Measurements from ENCODE around the gene GRAP2. TPM values are rescaled to one million over a fixed set of nuclear protein-coding genes. Genes with fewer than 3 reads are reported as not detected.

Gene GRAP2
- total RNA-seq, 1 donor from 2014 or later: not detected

DNA sequence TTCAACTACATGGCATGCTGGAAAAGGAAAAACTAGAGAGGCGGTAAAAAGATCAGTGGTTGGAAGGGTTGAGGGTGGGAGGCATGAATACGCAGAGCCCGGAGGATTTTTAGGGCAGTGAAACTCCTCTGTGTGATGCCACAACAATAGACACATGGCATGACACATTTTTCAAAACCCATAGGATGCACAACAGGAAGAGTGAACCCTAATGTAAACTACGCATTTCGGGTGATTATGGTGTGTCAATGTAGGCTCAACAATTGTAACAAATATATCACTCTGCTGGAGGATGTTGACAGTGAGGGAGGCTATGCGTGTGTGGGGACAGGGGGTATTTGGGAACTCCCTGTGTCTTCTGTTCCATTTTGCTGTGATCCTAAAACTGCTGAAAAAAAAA, 78.2 kb downstream of the GRAP2 start:
- intact Hi-C loops (cut with DNase I): no loop called here
- no peaks in the 10 kb centered on the region for H3K36me3 ChIP-seq
- H3K9me3 ChIP-seq: no peaks in the 10 kb centered on the region
- H3K27ac ChIP-seq: no peak overlapping the region
- H3K4me1 ChIP-seq: no peaks in the 10 kb centered on the region
- DNase-seq (ENCODE audit: low spot score in 2 of 2): no peak
- no peaks in the 10 kb centered on the region for H3K27me3 ChIP-seq
- TF ChIP-seq, protein P1, sequence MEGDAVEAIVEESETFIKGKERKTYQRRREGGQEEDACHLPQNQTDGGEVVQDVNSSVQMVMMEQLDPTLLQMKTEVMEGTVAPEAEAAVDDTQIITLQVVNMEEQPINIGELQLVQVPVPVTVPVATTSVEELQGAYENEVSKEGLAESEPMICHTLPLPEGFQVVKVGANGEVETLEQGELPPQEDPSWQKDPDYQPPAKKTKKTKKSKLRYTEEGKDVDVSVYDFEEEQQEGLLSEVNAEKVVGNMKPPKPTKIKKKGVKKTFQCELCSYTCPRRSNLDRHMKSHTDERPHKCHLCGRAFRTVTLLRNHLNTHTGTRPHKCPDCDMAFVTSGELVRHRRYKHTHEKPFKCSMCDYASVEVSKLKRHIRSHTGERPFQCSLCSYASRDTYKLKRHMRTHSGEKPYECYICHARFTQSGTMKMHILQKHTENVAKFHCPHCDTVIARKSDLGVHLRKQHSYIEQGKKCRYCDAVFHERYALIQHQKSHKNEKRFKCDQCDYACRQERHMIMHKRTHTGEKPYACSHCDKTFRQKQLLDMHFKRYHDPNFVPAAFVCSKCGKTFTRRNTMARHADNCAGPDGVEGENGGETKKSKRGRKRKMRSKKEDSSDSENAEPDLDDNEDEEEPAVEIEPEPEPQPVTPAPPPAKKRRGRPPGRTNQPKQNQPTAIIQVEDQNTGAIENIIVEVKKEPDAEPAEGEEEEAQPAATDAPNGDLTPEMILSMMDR (IDR thresholded peaks at IDR 0.05): no peak
- H3K4me3 ChIP-seq: no peak overlapping the region

- TF ChIP-seq, protein P1 (IDR thresholded peaks at IDR 0.05): no peak
- intact Hi-C loops (cut with DNase I): no loop called here
Measured at GRCh38 chr22:39979458-39979857, 78.6 kb downstream of the GRAP2 start.

DNA sequence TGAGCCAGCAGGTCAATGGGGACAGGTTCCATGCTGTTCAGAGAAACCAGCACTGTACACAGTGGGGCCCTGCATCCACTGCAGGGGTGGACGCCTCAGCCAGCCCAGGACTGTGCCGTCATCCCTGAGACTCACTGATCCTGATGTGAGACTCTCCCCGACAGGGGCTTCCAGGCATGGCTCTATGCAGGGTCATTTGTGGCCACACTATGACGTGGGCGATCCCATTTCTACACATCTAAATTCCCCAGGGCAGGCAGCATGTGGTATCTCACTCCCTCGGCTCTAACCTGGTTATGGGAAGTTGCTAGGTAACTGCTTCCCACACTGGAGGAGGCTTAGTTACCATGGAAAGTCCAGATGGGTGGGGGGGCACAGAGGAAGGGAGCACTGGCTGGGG, 79.7 kb downstream of the GRAP2 start:
- no peak for DNase-seq (ENCODE audit: low spot score in 2 of 2)
- H3K9me3 ChIP-seq: no peaks in the 10 kb centered on the region
- no peak overlapping the region for H3K4me3 ChIP-seq
- H3K4me1 ChIP-seq: no peaks in the 10 kb centered on the region
- intact Hi-C loops (cut with DNase I): no loop called here
- H3K27me3 ChIP-seq: no peaks in the 10 kb centered on the region
- H3K36me3 ChIP-seq: no peaks in the 10 kb centered on the region
- TF ChIP-seq, protein P1 (IDR thresholded peaks at IDR 0.05): no peak
- no peak overlapping the region for H3K27ac ChIP-seq

More at GRCh38 chr22:39979458-39979857, 78.6 kb downstream of the GRAP2 start:
- no peaks in the 10 kb centered on the region for H3K9me3 ChIP-seq
- H3K4me1 ChIP-seq: no peaks in the 10 kb centered on the region
- no peak overlapping the region for H3K27ac ChIP-seq
- no peaks in the 10 kb centered on the region for H3K27me3 ChIP-seq
- H3K4me3 ChIP-seq: no peak overlapping the region
- no peak for DNase-seq (ENCODE audit: low spot score in 2 of 2)
- no peaks in the 10 kb centered on the region for H3K36me3 ChIP-seq

GRCh38 chr22:39983346-39983745, 82.5 kb downstream of the GRAP2 start:
- H3K4me1 ChIP-seq: no peaks in the 10 kb centered on the region
- no peaks in the 10 kb centered on the region for H3K9me3 ChIP-seq
- H3K4me3 ChIP-seq: no peak overlapping the region
- no peak overlapping the region for H3K27ac ChIP-seq
- intact Hi-C loops (cut with DNase I): no loop called here
- H3K36me3 ChIP-seq: no peaks in the 10 kb centered on the region
- no peak for DNase-seq (ENCODE audit: low spot score in 2 of 2)
- TF ChIP-seq, protein P1 (IDR thresholded peaks at IDR 0.05): no peak
- H3K27me3 ChIP-seq: no peaks in the 10 kb centered on the region

GRCh38 chr22:39984006-39984405, 83.1 kb downstream of the GRAP2 start:
- no peaks in the 10 kb centered on the region for H3K36me3 ChIP-seq
- no peaks in the 10 kb centered on the region for H3K4me1 ChIP-seq
- no peaks in the 10 kb centered on the region for H3K27me3 ChIP-seq
- no peak overlapping the region for H3K27ac ChIP-seq
- no peak overlapping the region for H3K4me3 ChIP-seq
- H3K9me3 ChIP-seq: no peaks in the 10 kb centered on the region
- intact Hi-C loops (cut with DNase I): no loop called here
- TF ChIP-seq, protein P1 (IDR thresholded peaks at IDR 0.05): no peak
- DNase-seq (ENCODE audit: low spot score in 2 of 2): no peak

DNA sequence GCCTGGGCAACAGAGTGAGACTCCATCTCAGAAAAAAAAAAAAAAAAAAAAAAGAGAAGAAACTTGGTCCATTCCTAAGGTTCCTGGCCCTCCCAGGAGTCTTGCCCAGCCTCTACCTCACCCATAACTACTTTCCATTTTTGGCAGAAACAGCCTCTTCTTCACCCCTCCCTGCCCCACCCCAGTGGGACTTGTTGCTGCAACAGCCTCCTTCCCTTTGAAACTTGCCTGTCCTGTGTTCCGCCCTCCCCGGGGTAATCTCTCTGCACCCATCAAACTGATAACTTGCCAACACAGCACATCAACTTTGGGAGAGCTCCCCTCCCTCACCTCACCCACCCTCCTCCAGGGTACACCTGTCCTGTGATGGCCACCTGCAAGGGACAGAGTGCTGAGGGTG, 83.9 kb downstream of the GRAP2 start:
- intact Hi-C loops (cut with DNase I): no loop called here
- Histone ChIP-seq H3K27ac (no peak overlapping the region), H3K4me3 (no peak overlapping the region), H3K27me3 (no peaks in the 10 kb centered on the region), H3K9me3 (no peaks in the 10 kb centered on the region), H3K4me1 (no peaks in the 10 kb centered on the region), H3K36me3 (no peaks in the 10 kb centered on the region)
- TF ChIP-seq, protein P1 (IDR thresholded peaks at IDR 0.05): no peak
- DNase-seq (ENCODE audit: low spot score in 2 of 2): no peak
